Vagina (tissue), 2 donors: Measurements from ENCODE around the gene SORCS2.

Experiments used
- CTCF ChIP-seq, 3 experiments: fragments of 450-650 bp in 2 of 3; fragments of 200-600 bp in 1 of 3; sonication (generic) in 1 of 3; IDR thresholded peaks; one replicate each; pipeline ENCODE4 v1.5.1; 2017 to 2019; ENCODE audit warnings: antibody characterized with exemption in 3 of 3, mild to moderate bottlenecking in 2 of 3, moderate library complexity in 2 of 3
- POLR2A ChIP-seq, 2 donors: fragments of 450-650 bp; IDR thresholded peaks; one replicate each; pipeline ENCODE4 v1.6.1; 2017; ENCODE audit warnings: antibody characterized with exemption in 2 of 2, mild to moderate bottlenecking in 2 of 2, moderate library complexity in 2 of 2

- TF ChIP-seq CTCF (IDR thresholded peaks at IDR 0.05) (no peak), POLR2A (IDR thresholded peaks at IDR 0.05) (no peak)
These were observed 19.4 kb upstream of the SORCS2 start for GRCh38 chr4:7172946-7173345.
